Measurements from ENCODE around the gene TAF4.

DNA sequence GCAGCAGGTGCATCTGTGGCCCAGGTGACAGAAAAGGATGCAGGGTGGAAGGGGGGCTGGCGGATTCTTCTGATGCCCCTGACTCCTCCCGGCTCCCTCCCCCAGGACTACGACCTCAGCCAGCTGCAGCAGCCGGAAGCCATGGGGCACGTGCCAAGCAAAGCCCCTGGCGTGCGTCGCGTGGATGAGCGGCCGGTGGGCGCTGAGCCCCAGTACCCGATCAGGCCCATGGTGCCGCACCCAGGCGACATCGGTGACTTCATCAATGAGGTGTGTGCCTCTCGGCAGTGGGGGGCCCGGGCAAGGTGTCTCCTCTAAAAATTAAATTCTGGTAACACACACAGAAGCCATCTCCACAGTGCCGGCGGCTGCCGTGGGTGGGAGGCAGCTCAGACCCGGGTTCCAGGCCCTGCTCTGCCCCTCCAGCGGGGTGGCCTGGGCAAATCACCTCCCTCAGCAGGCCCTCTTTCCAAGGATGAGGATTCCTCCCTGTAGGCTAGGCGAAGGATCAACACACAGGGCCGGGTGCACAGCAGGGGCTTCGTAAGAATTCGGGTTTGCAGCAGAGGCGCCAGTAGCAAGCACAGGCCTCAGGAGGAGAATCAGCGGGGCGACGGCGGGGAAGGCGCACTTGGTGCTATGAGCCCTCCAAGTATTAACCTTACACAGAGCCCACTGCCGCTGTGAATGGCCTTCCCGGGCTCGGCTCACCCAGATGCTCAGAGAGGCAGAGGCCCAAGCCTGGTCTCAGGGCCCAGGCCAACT is 131.5 kb downstream of the TAF4 start:
- TF ChIP-seq CTCF (IDR thresholded peaks at IDR 0.05 in 4 of 5, conservative IDR thresholded peaks at IDR 0.05 in 1 of 5) (no peak), POLR2A (IDR thresholded peaks at IDR 0.05) (no peak)

Data from gastrocnemius medialis (tissue), 4 donors.